Transverse colon (tissue), 4 donors: ENCODE data around the gene LMX1B.

Source experiments
- CTCF ChIP-seq, 5 experiments: fragments of 200-600 bp in 3 of 5; fragments of 450-650 bp in 2 of 5; sonication (generic) in 3 of 5; IDR thresholded peaks; 1 replicate in 2 of 5; 2 replicates in 3 of 5; pipeline ENCODE4 v1.5.1; 2016 to 2017; ENCODE audit warnings: antibody characterized with exemption in 5 of 5, inconsistent platforms in 3 of 5, mild to moderate bottlenecking in 2 of 5, moderate library complexity in 1 of 5
- EP300 ChIP-seq: sonication (generic); formaldehyde crosslinking; IDR thresholded peaks from one replicate; pipeline ENCODE4 v1.6.1; 2017; ENCODE audit warnings: antibody characterized with exemption, low read depth
- POLR2A ChIP-seq: fragments of 450-650 bp; IDR thresholded peaks from one replicate; pipeline ENCODE4 v1.6.1; 2016; ENCODE audit warnings: antibody characterized with exemption, mild to moderate bottlenecking, moderate library complexity
- POLR2AphosphoS5 ChIP-seq, 3 donors: sonication (generic); formaldehyde crosslinking; IDR thresholded peaks; one replicate each; pipeline ENCODE4 v1.6.1; 2016; ENCODE audit warnings: antibody characterized with exemption in 3 of 3

GRCh38 chr9:126695186-126695585, 81.5 kb downstream of the LMX1B start:
- TF ChIP-seq POLR2A (no peak), POLR2AphosphoS5 (IDR thresholded peaks at IDR 0.05) (no peak), CTCF (IDR thresholded peaks at IDR 0.05) (no peak), EP300 (no peak)
